Hepatocyte (in vitro differentiated cells): Measurements from ENCODE around the gene PPP1CC. TPM values are rescaled to one million over a fixed set of nuclear protein-coding genes. Genes with fewer than 3 reads are reported as not detected.
A peak's percentile ranks its signal among the peaks of the same experiment; 100 is the strongest.

ENCODE experiments used
- DNase-seq: peaks from one replicate; pipeline ENCODE4 v3.0.0-alpha.2; 2016; ENCODE audit warnings: low spot score
- H2AFZ ChIP-seq: fragments of 200-600 bp; sonication (generic); 2 replicates; pipeline ENCODE4 v1.6.0; 2016; ENCODE audit warnings: antibody characterized with exemption, mild to moderate bottlenecking
- H3K27ac ChIP-seq: fragments of 200-600 bp; sonication (generic); 2 replicates; pipeline ENCODE4 v1.5.1; 2016; ENCODE audit warnings: mild to moderate bottlenecking
- H3K27me3 ChIP-seq: fragments of 200-600 bp; sonication (generic); 2 replicates; pipeline ENCODE4 v1.6.1; 2016
- H3K36me3 ChIP-seq: fragments of 200-600 bp; sonication (generic); replicated peaks from 2 replicates; pipeline ENCODE4 v1.5.1; 2016; ENCODE audit warnings: low read depth; ENCODE audit not compliant: insufficient read depth
- H3K4me1 ChIP-seq: fragments of 200-600 bp; sonication (generic); 2 replicates; pipeline ENCODE4 v1.5.1; 2016; ENCODE audit warnings: mild to moderate bottlenecking, moderate library complexity; ENCODE audit not compliant: insufficient read depth
- H3K4me2 ChIP-seq: fragments of 200-600 bp; sonication (generic); 2 replicates; pipeline ENCODE4 v1.6.0; 2016
- H3K4me3 ChIP-seq: fragments of 200-600 bp; sonication (generic); 2 replicates; pipeline ENCODE4 v1.5.1; 2016; ENCODE audit warnings: mild to moderate bottlenecking
- H3K79me2 ChIP-seq: fragments of 200-600 bp; sonication (generic); 2 replicates; pipeline ENCODE4 v1.6.0; 2017; ENCODE audit warnings: mild to moderate bottlenecking
- H3K9me2 ChIP-seq: fragments of 200-600 bp; sonication (generic); replicated peaks from 2 replicates; pipeline ENCODE4 v1.6.0; 2017; ENCODE audit warnings: mild to moderate bottlenecking; ENCODE audit not compliant: insufficient read depth
- H3K9me3 ChIP-seq: fragments of 200-600 bp; sonication (generic); 2 replicates; pipeline ENCODE4 v1.5.1; 2016; ENCODE audit warnings: low read depth, mild to moderate bottlenecking
- H4K20me1 ChIP-seq: fragments of 200-600 bp; sonication (generic); 2 replicates; pipeline ENCODE4 v1.6.0; 2016; ENCODE audit warnings: mild to moderate bottlenecking; ENCODE audit not compliant: insufficient read depth, poor library complexity, severe bottlenecking
- EZH2 ChIP-seq: fragments of 200-600 bp; sonication (generic); IDR thresholded peaks from 2 replicates; pipeline ENCODE4 v1.6.1; 2016; ENCODE audit warnings: antibody characterized with exemption, mild to moderate bottlenecking, borderline replicate concordance
- EZH2phosphoT487 ChIP-seq: fragments of 200-600 bp; sonication (generic); IDR thresholded peaks from one replicate; pipeline ENCODE4 v1.6.1; 2018; ENCODE audit warnings: antibody characterized with exemption, mild to moderate bottlenecking, low read depth, moderate library complexity; ENCODE audit not compliant: unreplicated experiment, severe bottlenecking
- WGBS: methylation state at CpG from one replicate; pipeline ENCODE4 v1.1.6; 2016; ENCODE audit warnings: low lambda C conversion rate; ENCODE audit errors: missing lambda C conversion rate; 5-methylcytosine and 5-hydroxymethylcytosine counted together
- polyA plus RNA-seq: library from polyadenylated mRNA; unstranded; fragments of >200 nt; fragmentation: Nextera tagmentation; extraction: Ambion mirVana; gene quantifications from 2 replicates; pipeline ENCODE4 v1.2.1, GENCODE V29; 2016
- total RNA-seq: library from RNA; depleted of rRNA; stranded (reverse); fragments of >200 nt; gene quantifications from 2 replicates; pipeline ENCODE4 v1.2.3, GENCODE V29; 2014
- TF ChIP-seq, protein P1 (sequence below): fragments of 200-600 bp; sonication (generic); IDR thresholded peaks from 2 replicates; pipeline ENCODE4 v1.5.1; 2016; ENCODE audit warnings: antibody characterized with exemption, mild to moderate bottlenecking; ENCODE audit not compliant: poor library complexity

PPP1CC gene
- total and polyA plus RNA-seq, 2 experiments from 2014 or later = 43.5 to 134 TPM

DNA sequence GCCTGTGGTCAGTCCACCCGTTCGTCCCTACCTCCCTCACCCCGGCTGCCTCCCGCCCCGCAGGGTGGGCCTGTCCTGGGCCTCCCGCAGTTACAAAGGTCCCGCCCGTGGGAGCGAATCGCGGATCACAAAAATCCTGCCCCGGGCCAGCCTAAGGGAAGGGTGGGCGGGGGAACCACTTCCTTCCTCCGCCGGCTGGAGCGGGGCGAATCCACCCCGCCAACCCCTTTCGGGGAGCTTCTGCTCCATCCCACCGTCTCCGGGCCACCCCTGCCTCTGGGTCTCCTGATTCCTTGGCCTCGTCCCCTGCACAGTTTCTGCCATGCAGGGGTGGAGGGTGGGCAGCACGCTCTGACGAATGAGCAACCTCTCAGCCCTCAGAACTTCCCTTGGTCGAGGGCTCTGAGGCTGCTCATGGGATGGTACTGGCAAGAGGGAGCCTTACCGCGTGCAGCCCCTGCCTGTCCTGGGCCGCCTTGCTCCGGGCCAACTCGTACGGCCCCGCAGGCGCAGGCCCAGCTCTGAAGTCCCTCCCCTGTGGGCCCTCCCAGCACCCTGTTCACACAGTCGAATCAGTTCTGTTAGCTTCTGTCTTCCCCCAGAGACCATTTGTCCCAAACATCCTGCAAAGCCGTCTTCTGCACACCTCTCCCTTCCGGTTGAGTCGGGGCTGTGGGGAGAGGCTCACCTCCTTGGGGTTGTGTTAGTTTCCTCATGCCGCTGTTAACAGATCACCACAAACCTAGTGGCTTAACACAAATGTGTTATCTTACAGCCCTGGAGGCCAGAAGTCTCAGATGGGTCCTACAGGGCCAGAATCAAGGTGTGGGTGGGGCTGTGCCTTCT, 53.2 kb downstream of the PPP1CC start:
- H3K4me3 ChIP-seq = peak overlapping the region; percentile 50
- no peaks in the 10 kb centered on the region for H4K20me1 ChIP-seq
- H3K36me3 ChIP-seq = no peaks in the 10 kb centered on the region
- H3K9me3 ChIP-seq = no peaks in the 10 kb centered on the region
- WGBS = 9% methylated on average over 33 of the region's 38 CpGs
- TF ChIP-seq, protein P1, sequence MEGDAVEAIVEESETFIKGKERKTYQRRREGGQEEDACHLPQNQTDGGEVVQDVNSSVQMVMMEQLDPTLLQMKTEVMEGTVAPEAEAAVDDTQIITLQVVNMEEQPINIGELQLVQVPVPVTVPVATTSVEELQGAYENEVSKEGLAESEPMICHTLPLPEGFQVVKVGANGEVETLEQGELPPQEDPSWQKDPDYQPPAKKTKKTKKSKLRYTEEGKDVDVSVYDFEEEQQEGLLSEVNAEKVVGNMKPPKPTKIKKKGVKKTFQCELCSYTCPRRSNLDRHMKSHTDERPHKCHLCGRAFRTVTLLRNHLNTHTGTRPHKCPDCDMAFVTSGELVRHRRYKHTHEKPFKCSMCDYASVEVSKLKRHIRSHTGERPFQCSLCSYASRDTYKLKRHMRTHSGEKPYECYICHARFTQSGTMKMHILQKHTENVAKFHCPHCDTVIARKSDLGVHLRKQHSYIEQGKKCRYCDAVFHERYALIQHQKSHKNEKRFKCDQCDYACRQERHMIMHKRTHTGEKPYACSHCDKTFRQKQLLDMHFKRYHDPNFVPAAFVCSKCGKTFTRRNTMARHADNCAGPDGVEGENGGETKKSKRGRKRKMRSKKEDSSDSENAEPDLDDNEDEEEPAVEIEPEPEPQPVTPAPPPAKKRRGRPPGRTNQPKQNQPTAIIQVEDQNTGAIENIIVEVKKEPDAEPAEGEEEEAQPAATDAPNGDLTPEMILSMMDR = no peak
- TF ChIP-seq EZH2 = no peak
- TF ChIP-seq EZH2phosphoT487 = no peak
- H3K4me1 ChIP-seq = peaks cover 6% of the 10 kb centered on the region
- peak overlapping the region; percentile 99 for H3K4me2 ChIP-seq
- H3K9me2 ChIP-seq = no peaks in the 10 kb centered on the region
- H3K27ac ChIP-seq = peak overlapping the region; percentile 25
- peak; percentile 49 for DNase-seq
- no peaks in the 10 kb centered on the region for H3K79me2 ChIP-seq
- peak overlapping the region; percentile 87 for H2AFZ ChIP-seq
- H3K27me3 ChIP-seq = peaks cover 7% of the 10 kb centered on the region

DNA sequence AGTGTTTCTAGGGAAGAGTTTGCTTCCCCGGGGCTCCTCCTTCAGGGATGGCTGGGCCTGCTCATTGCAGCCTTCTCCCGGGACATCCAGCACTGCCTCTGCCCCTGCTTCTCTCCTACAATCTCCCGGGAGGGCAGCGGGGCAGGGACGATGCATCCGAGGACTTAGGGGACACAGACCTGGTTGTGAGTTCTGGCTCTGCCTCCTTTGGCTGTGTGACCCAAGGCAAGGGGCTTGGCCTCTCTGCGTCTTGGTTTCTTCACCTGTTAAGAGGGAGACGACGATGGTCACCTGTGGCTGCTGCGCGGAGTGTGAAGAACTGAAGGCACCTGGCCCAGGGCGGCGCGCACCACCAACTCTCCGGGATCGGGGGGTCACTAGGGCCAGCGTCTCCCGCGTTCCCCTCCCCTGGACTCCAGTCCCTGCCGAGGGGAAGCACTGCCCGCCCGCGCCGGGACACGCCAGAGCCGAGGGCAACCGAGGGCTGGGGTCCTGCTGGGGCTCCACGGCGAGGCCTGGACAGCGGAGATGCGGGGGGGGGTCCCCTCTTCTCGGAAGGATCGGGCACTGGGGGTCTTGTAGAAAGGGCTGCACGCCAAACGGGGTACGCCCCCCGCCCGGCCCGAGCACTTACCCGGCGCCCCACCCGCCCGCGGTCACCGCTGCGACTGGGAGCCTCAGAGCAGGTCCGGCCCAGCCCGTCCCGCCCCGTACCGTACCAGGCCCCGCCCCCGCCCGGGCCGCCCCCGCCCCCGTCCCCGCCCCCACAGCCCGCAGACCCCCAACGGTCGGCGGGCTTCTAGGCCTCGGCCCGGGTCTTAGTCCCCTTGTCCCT, 54.0 kb downstream of the PPP1CC start, which contains the start of gene HVCN1:
TSS of gene HVCN1 (minus strand) at position 670 of the 835 bp plus-strand sequence. CDS start 5,870 bp downstream, outside the sequence.
- Histone ChIP-seq H3K4me3 (peak within 1 kb of the TSS; percentile 50), H4K20me1 (no peaks in the 10 kb centered on the region), H3K9me3 (no peaks in the 10 kb centered on the region), H3K4me1 (peaks cover 6% of the 10 kb centered on the region), H3K36me3 (no peaks in the 10 kb centered on the region), H3K9me2 (no peaks in the 10 kb centered on the region), H2AFZ (peak within 1 kb of the TSS; percentile 87), H3K27me3 (peaks cover 7% of the 10 kb centered on the region), H3K79me2 (no peaks in the 10 kb centered on the region), H3K27ac (peak within 1 kb of the TSS; percentile 25), H3K4me2 (peak within 1 kb of the TSS; percentile 99)
- TF ChIP-seq EZH2phosphoT487 = no peak
- TF ChIP-seq, protein P1 = no peak
- TF ChIP-seq EZH2 = no peak
- peak; percentile 56 for DNase-seq
- 10% methylated on average over 25 of the region's 64 CpGs for WGBS

DNA sequence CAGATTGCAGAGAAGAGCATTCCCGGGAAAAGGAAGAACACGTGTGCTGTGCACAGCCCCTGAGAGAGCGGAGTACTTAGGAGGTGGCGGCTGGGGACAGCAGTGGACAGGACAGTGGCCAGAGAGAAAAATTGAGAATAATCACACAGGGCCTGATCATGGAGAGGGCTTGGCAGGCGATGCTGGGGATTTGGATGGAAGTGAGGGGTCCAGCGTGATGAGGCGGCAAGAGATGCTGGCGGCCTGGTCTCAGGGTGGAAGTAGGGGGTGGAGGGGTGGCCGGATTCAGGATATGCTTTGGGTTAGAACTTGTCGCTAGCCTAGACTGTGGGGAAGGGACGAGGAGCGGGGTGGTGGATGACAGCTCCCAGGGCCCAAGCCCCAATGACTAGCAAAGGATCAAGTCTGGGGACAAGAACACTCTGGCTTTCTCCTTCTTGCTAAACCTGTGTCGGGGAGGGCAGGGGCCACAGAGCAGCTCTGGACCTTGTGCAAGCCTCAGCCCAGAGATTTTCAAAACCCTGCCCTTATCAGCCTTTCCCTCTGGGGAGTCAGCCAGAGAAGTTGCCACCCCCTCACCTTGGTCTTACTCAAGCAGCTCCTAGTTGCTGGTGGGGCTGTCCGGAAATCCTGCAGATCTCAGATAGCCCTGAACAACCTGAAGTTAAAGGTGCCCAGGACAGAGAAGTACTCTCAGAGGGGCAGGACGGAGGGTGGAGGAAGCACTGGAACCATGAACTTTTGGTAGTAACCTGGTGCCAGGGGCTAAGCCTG, 55.1 kb downstream of the PPP1CC start:
- Histone ChIP-seq H3K27me3 (peaks cover 7% of the 10 kb centered on the region), H3K4me3 (no peak overlapping the region), H3K27ac (no peak overlapping the region), H3K4me2 (peak overlapping the region; percentile 99), H3K4me1 (peaks cover 6% of the 10 kb centered on the region), H4K20me1 (no peaks in the 10 kb centered on the region), H2AFZ (no peak overlapping the region), H3K9me2 (no peaks in the 10 kb centered on the region), H3K36me3 (no peaks in the 10 kb centered on the region), H3K9me3 (no peaks in the 10 kb centered on the region), H3K79me2 (no peaks in the 10 kb centered on the region)
- no peak for DNase-seq
- TF ChIP-seq EZH2phosphoT487 = no peak
- TF ChIP-seq EZH2 = no peak
- TF ChIP-seq, protein P1 = no peak
- 94% methylated on average over 15 of the region's 15 CpGs for WGBS
